GM12878 (cell line): ENCODE measurements around the gene FEV. TPM values are rescaled to one million over a fixed set of nuclear protein-coding genes. Genes with fewer than 3 reads are reported as not detected.

Source experiments
- ATAC-seq: fragments of 200-7000 bp; cut with Tn5 transposase; 3 replicates; pipeline ENCODE4 v1.9.1; 2020; ENCODE audit warnings: mild to moderate bottlenecking, moderate library complexity
- BruUV-seq: library from RNA; stranded (reverse); fragments of 400-500 nt; replicated peaks from 2 replicates; lab custom pipeline; 2021; lab: Mats Ljungman, UMichigan
- CTCF ChIA-PET: fragments of 300-600 bp; sonication (Branson Sonifier 250); formaldehyde crosslinking; extraction: SDS; loops from one replicate; lab custom pipeline; 2021; ENCODE audit warnings: inconsistent platforms; lab: Yijun Ruan, JAX
- POLR2A ChIA-PET: fragments of 350-600 bp; formaldehyde crosslinking; extraction: SDS; loops from one replicate; lab custom pipeline; 2021; ENCODE audit warnings: inconsistent platforms; lab: Charles Lee
- RAD21 ChIA-PET: fragments of 300-600 bp; sonication (Branson Sonifier 250); formaldehyde crosslinking; loops from one replicate; lab custom pipeline; 2023; ENCODE audit warnings: antibody characterized with exemption; ENCODE audit not compliant: unreplicated experiment; lab: Charles Lee
- SMC1A ChIA-PET: fragments of 300-600 bp; sonication (Branson Sonifier 250); formaldehyde crosslinking; loops from one replicate; lab custom pipeline; 2023; ENCODE audit not compliant: unreplicated experiment, uncharacterized antibody; lab: Charles Lee
- DNase-seq: peaks from one replicate; pipeline ENCODE4 v3.0.0-alpha.2; 2011; ENCODE audit warnings: low read depth, low spot score
- FAIRE-seq: peaks from 3 replicates; lab custom pipeline; 2011; peaks lifted over from hg19 to GRCh38; lab: Jason Lieb, UNC
- H2AFZ ChIP-seq: 2 replicates; pipeline ENCODE4 v1.6.0; 2011; ENCODE audit warnings: low read depth, low read length, control low read depth; ENCODE audit not compliant: control insufficient read depth
- H3K27ac ChIP-seq: 2 replicates; pipeline ENCODE4 v1.5.1; 2011; ENCODE audit warnings: control low read depth; ENCODE audit not compliant: control insufficient read depth, insufficient read depth
- H3K27me3 ChIP-seq, 2 experiments: replicated peaks in 1 of 2; 2 replicates each; pipeline versions ENCODE4 v1.6.0 to v1.6.1; 2011; ENCODE audit warnings: low read length in 1 of 2; ENCODE audit not compliant: control insufficient read depth in 2 of 2, insufficient read depth in 2 of 2
- H3K36me3 ChIP-seq, 2 experiments: 2 replicates each; pipeline ENCODE4 v1.5.1; 2011; ENCODE audit warnings: low read length in 1 of 2; ENCODE audit not compliant: control insufficient read depth in 2 of 2, insufficient read depth in 2 of 2
- H3K4me1 ChIP-seq: 2 replicates; pipeline ENCODE4 v1.6.1; 2011; ENCODE audit warnings: mild to moderate bottlenecking, low read length, moderate library complexity, mixed read lengths; ENCODE audit not compliant: control insufficient read depth, insufficient read depth
- H3K4me2 ChIP-seq: 2 replicates; pipeline ENCODE4 v1.6.0; 2011; ENCODE audit warnings: control low read depth; ENCODE audit not compliant: control insufficient read depth, insufficient read depth
- H3K4me3 ChIP-seq: fragments of 200-600 bp; sonication (generic); 2 replicates; pipeline ENCODE4 v1.5.1; 2016
- H3K79me2 ChIP-seq: 2 replicates; pipeline ENCODE4 v1.6.0; 2011; ENCODE audit warnings: low read length; ENCODE audit not compliant: control insufficient read depth, insufficient read depth
- H3K9ac ChIP-seq: 2 replicates; pipeline ENCODE4 v1.8.0; 2011; ENCODE audit warnings: low read length, control low read depth, mixed read lengths; ENCODE audit not compliant: control insufficient read depth, insufficient read depth
- H3K9me3 ChIP-seq: replicated peaks from 3 replicates; pipeline ENCODE4 v1.5.1; 2011; ENCODE audit warnings: mild to moderate bottlenecking, low read length; ENCODE audit not compliant: control insufficient read depth, insufficient read depth
- H4K20me1 ChIP-seq: 2 replicates; pipeline ENCODE4 v1.6.0; 2011; ENCODE audit not compliant: control insufficient read depth, insufficient read depth
- BRCA1 ChIP-seq: IDR thresholded peaks from 2 replicates; pipeline ENCODE4 v1.6.1; 2011; ENCODE audit warnings: low read depth, low read length, improper control_type of control experiment
- CHD1 ChIP-seq: IDR thresholded peaks from 2 replicates; pipeline ENCODE4 v1.6.1; 2012; ENCODE audit warnings: low read depth, low read length, improper control_type of control experiment
- EED ChIP-seq: sonication (generic); IDR thresholded peaks from 2 replicates; pipeline ENCODE4 v1.6.1; 2016; ENCODE audit warnings: antibody characterized with exemption, low read depth
- MLLT1 ChIP-seq: fragments of 450-650 bp; IDR thresholded peaks from 2 replicates; pipeline ENCODE4 v1.6.1; 2016; ENCODE audit warnings: mild to moderate bottlenecking
- NFYB ChIP-seq: IDR thresholded peaks from 2 replicates; pipeline ENCODE4 v1.6.1; 2011; ENCODE audit warnings: low read depth, mild to moderate bottlenecking, low read length, improper control_type of control experiment, moderate library complexity; ENCODE audit not compliant: insufficient read depth
- NRF1 ChIP-seq: conservative IDR thresholded peaks from 2 replicates; pipeline ENCODE4 v1.6.1; 2011; ENCODE audit warnings: mild to moderate bottlenecking, low read depth, low read length, improper control_type of control experiment
- PRDM15 ChIP-seq: fragments of 450-650 bp; formaldehyde crosslinking; IDR thresholded peaks from 2 replicates; pipeline ENCODE4 v1.4.0; 2020; ENCODE audit warnings: mild to moderate bottlenecking, moderate library complexity
- RAD21 ChIP-seq: IDR thresholded peaks from 2 replicates; pipeline ENCODE4 v1.6.1; 2011; ENCODE audit warnings: mild to moderate bottlenecking, low read depth, low read length, moderate library complexity; ENCODE audit not compliant: insufficient read depth
- SREBF2 ChIP-seq: IDR thresholded peaks from 2 replicates; pipeline ENCODE4 v1.6.1; 2012; ENCODE audit warnings: mild to moderate bottlenecking, low read length
- TARDBP ChIP-seq: IDR thresholded peaks from 2 replicates; pipeline ENCODE4 v1.6.1; 2016; ENCODE audit warnings: borderline replicate concordance
- TCF3 ChIP-seq: IDR thresholded peaks from 2 replicates; pipeline ENCODE4 v1.6.1; 2012; ENCODE audit warnings: low read depth, mild to moderate bottlenecking, low read length, borderline replicate concordance; ENCODE audit not compliant: insufficient read depth
- WRNIP1 ChIP-seq: IDR thresholded peaks from 2 replicates; pipeline ENCODE4 v1.6.1; 2011; ENCODE audit warnings: low read depth, low read length, improper control_type of control experiment, borderline replicate concordance
- ZBTB33 ChIP-seq: fragments of 450-650 bp; IDR thresholded peaks from 2 replicates; pipeline ENCODE4 v1.6.1; 2017; ENCODE audit warnings: mild to moderate bottlenecking
- ZNF217 ChIP-seq: fragments of 450-650 bp; IDR thresholded peaks from 2 replicates; pipeline ENCODE4 v1.6.1; 2017; ENCODE audit warnings: antibody characterized with exemption, mild to moderate bottlenecking
- ZNF384 ChIP-seq: IDR thresholded peaks from 2 replicates; pipeline ENCODE4 v1.6.1; 2012; ENCODE audit warnings: low read depth, mild to moderate bottlenecking, low read length, improper control_type of control experiment, borderline replicate concordance
- WGBS: methylation state at CpG from one replicate; pipeline ENCODE4 v1.1.6; 2016; ENCODE audit warnings: low lambda C conversion rate; ENCODE audit not compliant: insufficient replicate concordance, insufficient coverage; ENCODE audit errors: missing lambda C conversion rate; 5-methylcytosine and 5-hydroxymethylcytosine counted together
- in situ Hi-C: fragments of 300-500 bp; cut with MboI; formaldehyde crosslinking; loops from 9 replicates; pipeline ENCODE4 v1.14.3; 2018; ENCODE audit warnings: mixed read lengths
- intact Hi-C: fragments of 100-400 bp; cut with micrococcal nuclease; formaldehyde crosslinking; loops from one replicate; pipeline ENCODE4 v1.14.2; 2022; ENCODE audit not compliant: unreplicated experiment
- polyA plus RNA-seq, 11 experiments: library from polyadenylated mRNA; depleted of rRNA in 4 of 11; unstranded in 6 of 11; stranded (reverse) in 5 of 11; fragments of >200 nt; fragmentation: Nextera tagmentation in 4 of 11; fragmentation: Illumina TruSeq in 1 of 11; extraction: Ambion mirVana in 4 of 11; extraction: Trizol in 1 of 11; gene quantifications; 1 replicate in 1 of 11; 2 replicates in 10 of 11; pipeline versions ENCODE4 v1.2.1 to v1.2.3, GENCODE V29; 2011 to 2016; ENCODE audit warnings: inconsistent platforms in 2 of 11, missing spikeins in 2 of 11, low read depth in 1 of 11
- total RNA-seq, 4 experiments: library from RNA; depleted of rRNA in 3 of 4; stranded (reverse); fragments of >200 nt in 3 of 4; fragmentation: Illumina TruSeq in 1 of 4; extraction: Trizol in 1 of 4; gene quantifications; 2 replicates each; pipeline versions ENCODE4 v1.2.1 to v1.2.3, GENCODE V29; 2013 to 2021

Gene FEV
- total and polyA plus RNA-seq, 10 of the 15 experiments (the other 5 are each of a cell fraction or from before 2014, with no cell fraction given) = not detected

- no peak overlapping the region for H3K9ac ChIP-seq
- no peak for FAIRE-seq
- in situ Hi-C loops = no loop called here
Measured at GRCh38 chr2:219023045-219023605, 38.1 kb upstream of the FEV start.

GRCh38 chr2:219022616-219023015 is 37.6 kb upstream of the FEV start:
- no peak overlapping the region for H3K27ac ChIP-seq
- no peaks in the 10 kb centered on the region for H3K4me1 ChIP-seq
- BruUV-seq = no TSS peak
- FAIRE-seq = no peak
- H3K4me3 ChIP-seq = no peak overlapping the region
- no peak overlapping the region for H3K9ac ChIP-seq
- ChIA-PET POLR2A (no interaction called here), RAD21 (no interaction called here), CTCF (no interaction called here), SMC1A (no interaction called here)
- WGBS = 30% methylated on average over 5 of the region's 5 CpGs
- no peak for ATAC-seq
- H3K4me2 ChIP-seq = no peak overlapping the region
- H3K27me3 ChIP-seq = peaks cover 2 to 3% of the 10 kb centered on the region in 2 experiments; a peak in 2 of 4 replicates
- no peaks in the 10 kb centered on the region for H3K79me2 ChIP-seq
- intact Hi-C loops = no loop called here
- no peak overlapping the region for H2AFZ ChIP-seq
- H3K9me3 ChIP-seq = no peaks in the 10 kb centered on the region
- no peak for DNase-seq
- in situ Hi-C loops = no loop called here
- no peaks in the 10 kb centered on the region for H4K20me1 ChIP-seq
- no peaks in the 10 kb centered on the region for H3K36me3 ChIP-seq
- TF ChIP-seq ZNF217 (no peak), BRCA1 (no peak), PRDM15 (no peak), ZBTB33 (no peak), EED (no peak), SREBF2 (no peak), MLLT1 (no peak), NRF1 (no peak)

More at GRCh38 chr2:219023045-219023605, 38.1 kb upstream of the FEV start:
- peaks cover 2 to 3% of the 10 kb centered on the region in 2 experiments; a peak in 2 of 4 replicates for H3K27me3 ChIP-seq
- no peak overlapping the region for H3K4me3 ChIP-seq
- no TSS peak for BruUV-seq
- no peaks in the 10 kb centered on the region for H3K79me2 ChIP-seq
- H4K20me1 ChIP-seq = no peaks in the 10 kb centered on the region
- no peak overlapping the region for H3K27ac ChIP-seq
- intact Hi-C loops = no loop called here
- no peaks in the 10 kb centered on the region for H3K9me3 ChIP-seq
- ChIA-PET CTCF (no interaction called here), POLR2A (no interaction called here), RAD21 (no interaction called here), SMC1A (no interaction called here)
- TF ChIP-seq TARDBP = no peak
- no peak for TF ChIP-seq NFYB
- no peak for TF ChIP-seq RAD21
- no peak for TF ChIP-seq TCF3
- TF ChIP-seq CHD1 = no peak
- no peak for TF ChIP-seq WRNIP1
- TF ChIP-seq ZNF384 = no peak
- no peak for DNase-seq
- H3K36me3 ChIP-seq = no peaks in the 10 kb centered on the region
- WGBS = 36% methylated on average over 12 of the region's 12 CpGs
- no peak overlapping the region for H3K4me2 ChIP-seq
- no peak overlapping the region for H2AFZ ChIP-seq
- no peak for ATAC-seq
- H3K4me1 ChIP-seq = no peaks in the 10 kb centered on the region
